ENCODE results near the gene METTL16. TPM values are rescaled to one million over a fixed set of nuclear protein-coding genes. Genes with fewer than 3 reads are reported as not detected.

METTL16 gene
- polyA plus RNA-seq, 1 of the 3 experiments (the other 2 are of a cell fraction), result 8.1 TPM

GRCh38 chr17:2452216-2452750, 59.4 kb downstream of the METTL16 start:
- no peak overlapping the region for H3K27ac ChIP-seq (ENCODE audit: low read depth in 2 of 2, low read length in 1 of 2)
- no peak overlapping the region for H3K4me3 ChIP-seq (ENCODE audit: low read depth in 2 of 2, low read length in 1 of 2)
- no peak for DNase-seq
- TF ChIP-seq ELF1 (IDR thresholded peaks at IDR 0.05), result no peak
- no peak for TF ChIP-seq MXI1 (IDR thresholded peaks at IDR 0.05; ENCODE audit: low read depth, low read length)
- no peak for TF ChIP-seq GATA2 (CRISPR knock-in tag; IDR thresholded peaks at IDR 0.05)
- TF ChIP-seq RFX5 (IDR thresholded peaks at IDR 0.05; ENCODE audit: low read length), result no peak
- TF ChIP-seq NRF1 (IDR thresholded peaks at IDR 0.05; ENCODE audit: low read depth, low read length), result no peak
- H3K9ac ChIP-seq, result no peak overlapping the region
- H3K36me3 ChIP-seq (replicated peaks in 1 of 2; ENCODE audit: control insufficient read depth in 1 of 2, insufficient read depth in 2 of 2, low read length in 1 of 2), result peaks cover 0 to 7% of the 10 kb centered on the region in 2 experiments
- no peak overlapping the region for H3K4me2 ChIP-seq
- WGBS (ENCODE audit: low lambda C conversion rate), result 82% methylated on average over 6 of the region's 6 CpGs
- no peaks in the 10 kb centered on the region for H3K79me2 ChIP-seq (ENCODE audit: insufficient read depth)
- H2AFZ ChIP-seq (ENCODE audit: low read depth), result no peak overlapping the region
- H3K27me3 ChIP-seq (ENCODE audit: insufficient read depth), result no peaks in the 10 kb centered on the region
- H3K9me2 ChIP-seq, result no peaks in the 10 kb centered on the region
- CTCF ChIA-PET, result interaction anchor here (0.8 to 1.7 kb wide), 2 partner anchors 13 to 70 kb away, joined by 3 to 4 read pairs; no protein-coding TSS in a partner anchor
- H3F3A ChIP-seq (replicated peaks; ENCODE audit: insufficient read depth), result peaks cover 12% of the 10 kb centered on the region
- H4K20me1 ChIP-seq (ENCODE audit: insufficient read depth), result no peaks in the 10 kb centered on the region
- no peaks in the 10 kb centered on the region for H3K9me3 ChIP-seq
- POLR2A ChIA-PET, result no interaction called here
- H3K4me1 ChIP-seq (ENCODE audit: control insufficient read depth in 1 of 2, insufficient read depth in 2 of 2, low read depth in 1 of 2, low read length in 1 of 2), result peaks cover 5 to 11% of the 10 kb centered on the region in 2 experiments; a peak in 3 of 4 replicates

GRCh38 chr17:2450016-2450650, 61.6 kb downstream of the METTL16 start:
- H3K9ac ChIP-seq, result no peak overlapping the region
- no peak for TF ChIP-seq ELF1 (IDR thresholded peaks at IDR 0.05)
- TF ChIP-seq JUND (IDR thresholded peaks at IDR 0.05), result no peak
- no peak for TF ChIP-seq ZBTB33 (IDR thresholded peaks at IDR 0.05; ENCODE audit: borderline replicate concordance, low read depth)
- no peak for TF ChIP-seq CTCF (IDR thresholded peaks at IDR 0.05)
- no peak for TF ChIP-seq MAX (IDR thresholded peaks at IDR 0.05; ENCODE audit: low read depth)
- TF ChIP-seq FOXJ3 (CRISPR knock-in tag; IDR thresholded peaks at IDR 0.05), result no peak
- TF ChIP-seq GABPA (IDR thresholded peaks at IDR 0.05; ENCODE audit: low read depth), result no peak
- no peak for TF ChIP-seq NRF1 (IDR thresholded peaks at IDR 0.05; ENCODE audit: low read depth, low read length)
- no peak for TF ChIP-seq SIN3A (IDR thresholded peaks at IDR 0.05; ENCODE audit: borderline replicate concordance, low read depth, low read length)
- no peak for TF ChIP-seq SMC3 (IDR thresholded peaks at IDR 0.05; ENCODE audit: low read depth, low read length)
- no peak for TF ChIP-seq TCF12 (IDR thresholded peaks at IDR 0.05)
- TF ChIP-seq GATA2 (CRISPR knock-in tag; IDR thresholded peaks at IDR 0.05), result no peak
- TF ChIP-seq USF1 (IDR thresholded peaks at IDR 0.05; ENCODE audit: borderline replicate concordance, low read depth), result no peak
- TF ChIP-seq RCOR1 (IDR thresholded peaks at IDR 0.05; ENCODE audit: low read length), result no peak
- TF ChIP-seq POLR2AphosphoS5 (IDR thresholded peaks at IDR 0.05; ENCODE audit: low read depth, low read length), result no peak
- no peak for TF ChIP-seq RXRA (IDR thresholded peaks at IDR 0.05; ENCODE audit: borderline replicate concordance, low read depth)
- TF ChIP-seq EZH2phosphoT487 (IDR thresholded peaks at IDR 0.05; ENCODE audit: borderline replicate concordance, low read depth), result no peak
- TF ChIP-seq MXI1 (IDR thresholded peaks at IDR 0.05; ENCODE audit: low read depth, low read length), result no peak
- no peak for TF ChIP-seq EP300 (IDR thresholded peaks at IDR 0.05; ENCODE audit: borderline replicate concordance in 1 of 2, low read depth in 1 of 2, low read length in 1 of 2)
- H3K4me2 ChIP-seq, result no peak overlapping the region
- peaks cover 5% of the 10 kb centered on the region; the same call in 1 of the 2 replicates for H3K9me3 ChIP-seq
- POLR2A ChIA-PET, result interaction anchor here (0.6 kb wide), 2 partner anchors 15 to 236 kb away, joined by 4 read pairs; no protein-coding TSS in a partner anchor
- H3K4me3 ChIP-seq (ENCODE audit: low read depth in 2 of 2, low read length in 1 of 2), result no peak overlapping the region
- no peaks in the 10 kb centered on the region for H4K20me1 ChIP-seq (ENCODE audit: insufficient read depth)
- H3K27ac ChIP-seq (ENCODE audit: low read depth in 2 of 2, low read length in 1 of 2), result peak overlapping the region; percentile 37 to 80; a peak in 3 of 4 replicates
- H2AFZ ChIP-seq (ENCODE audit: low read depth), result no peak overlapping the region
- WGBS (ENCODE audit: low lambda C conversion rate), result 88% methylated on average over 5 of the region's 5 CpGs
- DNase-seq, result no peak
- H3K36me3 ChIP-seq (replicated peaks in 1 of 2; ENCODE audit: control insufficient read depth in 1 of 2, insufficient read depth in 2 of 2, low read length in 1 of 2), result peaks cover 0 to 13% of the 10 kb centered on the region in 2 experiments
- CTCF ChIA-PET, result interaction anchor here (1.9 kb wide), 1 partner anchor 34 kb away, joined by 7 read pairs; no protein-coding TSS in a partner anchor
- no peaks in the 10 kb centered on the region for H3K27me3 ChIP-seq (ENCODE audit: insufficient read depth)
- H3F3A ChIP-seq (replicated peaks; ENCODE audit: insufficient read depth), result peaks cover 12% of the 10 kb centered on the region
- H3K9me2 ChIP-seq, result no peaks in the 10 kb centered on the region
- H3K4me1 ChIP-seq (ENCODE audit: control insufficient read depth in 1 of 2, insufficient read depth in 2 of 2, low read depth in 1 of 2, low read length in 1 of 2), result peaks cover 5 to 11% of the 10 kb centered on the region in 2 experiments; a peak in 3 of 4 replicates
- H3K79me2 ChIP-seq (ENCODE audit: insufficient read depth), result no peaks in the 10 kb centered on the region

Data from SK-N-SH (cell line).